ENCODE results near the gene FAM174C.

FAM174C gene

GRCh38 chr19:1251330-1252220 is 23.8 kb upstream of the FAM174C start:
- Histone ChIP-seq H3K9ac (ENCODE audit: low read length) (peak overlapping the region; percentile 91), H3K9me2 (ENCODE audit: low read depth, low read length) (no peaks in the 10 kb centered on the region), H3K79me2 (ENCODE audit: insufficient read depth, low read length) (no peaks in the 10 kb centered on the region), H3K4me3 (ENCODE audit: low read depth, low read length, poor library complexity, severe bottlenecking) (peak overlapping the region; percentile 76), H3K4me1 (ENCODE audit: insufficient read depth, low read length, severe bottlenecking) (peaks cover 21% of the 10 kb centered on the region), H4K20me1 (ENCODE audit: insufficient read depth, low read length) (no peaks in the 10 kb centered on the region), H2AFZ (ENCODE audit: low read length) (no peak overlapping the region), H3K4me2 (ENCODE audit: low read length) (peak overlapping the region; percentile 85), H3K9me3 (ENCODE audit: low read length) (no peaks in the 10 kb centered on the region), H3F3A (ENCODE audit: insufficient read depth, low read length) (no peaks in the 10 kb centered on the region), H3K27me3 (ENCODE audit: insufficient read depth, low read length) (no peaks in the 10 kb centered on the region), H3K36me3 (ENCODE audit: insufficient read depth, low read length) (peaks cover 36% of the 10 kb centered on the region), H3K27ac (ENCODE audit: low read depth, low read length, poor library complexity, severe bottlenecking) (peak overlapping the region; percentile 95)
- TF ChIP-seq EZH2 (IDR thresholded peaks at IDR 0.05; ENCODE audit: borderline replicate concordance, low read length): no peak
- TF ChIP-seq, protein P1, sequence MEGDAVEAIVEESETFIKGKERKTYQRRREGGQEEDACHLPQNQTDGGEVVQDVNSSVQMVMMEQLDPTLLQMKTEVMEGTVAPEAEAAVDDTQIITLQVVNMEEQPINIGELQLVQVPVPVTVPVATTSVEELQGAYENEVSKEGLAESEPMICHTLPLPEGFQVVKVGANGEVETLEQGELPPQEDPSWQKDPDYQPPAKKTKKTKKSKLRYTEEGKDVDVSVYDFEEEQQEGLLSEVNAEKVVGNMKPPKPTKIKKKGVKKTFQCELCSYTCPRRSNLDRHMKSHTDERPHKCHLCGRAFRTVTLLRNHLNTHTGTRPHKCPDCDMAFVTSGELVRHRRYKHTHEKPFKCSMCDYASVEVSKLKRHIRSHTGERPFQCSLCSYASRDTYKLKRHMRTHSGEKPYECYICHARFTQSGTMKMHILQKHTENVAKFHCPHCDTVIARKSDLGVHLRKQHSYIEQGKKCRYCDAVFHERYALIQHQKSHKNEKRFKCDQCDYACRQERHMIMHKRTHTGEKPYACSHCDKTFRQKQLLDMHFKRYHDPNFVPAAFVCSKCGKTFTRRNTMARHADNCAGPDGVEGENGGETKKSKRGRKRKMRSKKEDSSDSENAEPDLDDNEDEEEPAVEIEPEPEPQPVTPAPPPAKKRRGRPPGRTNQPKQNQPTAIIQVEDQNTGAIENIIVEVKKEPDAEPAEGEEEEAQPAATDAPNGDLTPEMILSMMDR (IDR thresholded peaks at IDR 0.05; ENCODE audit: low read length): no peak

DNA sequence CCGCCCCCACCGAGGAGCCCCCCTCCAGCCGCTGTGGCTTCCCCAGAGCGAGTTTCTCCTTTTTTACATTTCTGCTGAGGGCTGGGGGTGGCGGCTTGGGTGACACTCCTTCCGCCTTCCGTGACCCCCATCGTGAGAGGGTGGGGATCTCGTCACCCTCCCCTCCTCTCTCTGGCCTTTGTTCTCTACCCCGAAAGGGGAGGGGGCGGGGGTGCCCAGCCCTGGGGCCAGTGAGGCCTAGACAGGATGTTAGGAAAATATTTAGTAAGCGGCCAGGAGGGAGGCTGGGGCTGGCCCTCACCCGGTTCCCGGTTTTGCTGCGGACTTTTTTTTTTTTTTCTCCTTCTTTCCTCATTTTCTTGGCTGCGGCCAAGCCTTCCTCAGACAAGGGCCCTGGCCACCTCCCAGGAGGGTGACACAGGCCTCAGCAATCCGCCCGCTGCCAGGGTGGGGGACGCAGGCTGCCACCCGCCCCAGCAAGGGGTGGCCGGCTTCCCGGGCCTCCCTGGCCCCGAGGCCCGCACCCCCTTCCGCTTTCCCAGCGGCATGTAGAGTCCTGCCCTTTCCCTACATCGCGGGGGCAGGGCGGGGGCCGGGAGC is 23.0 kb upstream of the FAM174C start:
- Histone ChIP-seq H3K27me3 (ENCODE audit: insufficient read depth, low read length) (no peaks in the 10 kb centered on the region), H3K36me3 (ENCODE audit: insufficient read depth, low read length) (peaks cover 42% of the 10 kb centered on the region), H3K4me2 (ENCODE audit: low read length) (peak overlapping the region; percentile 85), H3F3A (ENCODE audit: insufficient read depth, low read length) (no peaks in the 10 kb centered on the region), H3K9me2 (ENCODE audit: low read depth, low read length) (no peaks in the 10 kb centered on the region), H3K4me1 (ENCODE audit: insufficient read depth, low read length, severe bottlenecking) (peaks cover 22% of the 10 kb centered on the region), H3K4me3 (ENCODE audit: low read depth, low read length, poor library complexity, severe bottlenecking) (peak overlapping the region; percentile 76), H3K9me3 (ENCODE audit: low read length) (no peaks in the 10 kb centered on the region), H3K27ac (ENCODE audit: low read depth, low read length, poor library complexity, severe bottlenecking) (peak overlapping the region; percentile 95), H3K9ac (ENCODE audit: low read length) (peak overlapping the region; percentile 91), H4K20me1 (ENCODE audit: insufficient read depth, low read length) (no peaks in the 10 kb centered on the region), H3K79me2 (ENCODE audit: insufficient read depth, low read length) (no peaks in the 10 kb centered on the region), H2AFZ (ENCODE audit: low read length) (no peak overlapping the region)
- TF ChIP-seq, protein P1 (IDR thresholded peaks at IDR 0.05; ENCODE audit: low read length): no peak
- no peak for TF ChIP-seq EZH2 (IDR thresholded peaks at IDR 0.05; ENCODE audit: borderline replicate concordance, low read length)

DNA sequence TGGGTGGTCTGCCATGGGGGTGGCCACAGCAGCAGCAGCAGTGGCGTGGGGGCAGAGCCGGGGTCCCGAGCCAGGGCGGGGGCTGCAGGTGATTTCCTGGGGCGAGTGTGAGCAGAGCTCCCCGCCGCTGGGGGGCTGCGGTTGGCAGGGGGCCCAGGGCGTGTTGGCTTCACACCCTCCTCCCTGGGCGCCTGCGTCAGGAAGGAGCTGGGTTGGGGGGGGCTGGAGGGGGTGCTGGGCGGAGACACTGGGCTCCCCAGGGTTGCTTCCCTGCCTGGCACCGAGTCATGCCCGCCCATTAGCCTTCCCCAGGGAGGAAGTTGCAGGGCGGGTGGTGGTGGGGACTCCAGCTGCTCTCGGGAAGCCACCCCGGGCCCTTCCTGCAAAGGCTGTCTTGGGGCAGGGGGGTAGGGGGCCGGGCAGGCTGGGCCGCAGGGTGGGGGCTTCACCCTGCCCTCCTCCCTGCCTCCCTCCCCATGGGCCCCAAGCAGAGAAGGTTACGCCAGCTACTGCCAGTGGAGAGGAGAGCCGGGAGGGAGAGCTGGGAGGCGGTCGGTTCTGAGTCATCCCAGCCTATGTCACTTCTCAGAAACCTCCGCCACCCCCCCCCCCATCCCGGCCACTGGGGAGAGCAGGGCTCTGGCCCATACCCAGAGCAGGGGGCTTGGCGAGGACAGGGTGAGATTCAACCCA is 22.4 kb upstream of the FAM174C start:
- Histone ChIP-seq H3K27ac (ENCODE audit: low read depth, low read length, poor library complexity, severe bottlenecking) (peak overlapping the region; percentile 95), H2AFZ (ENCODE audit: low read length) (no peak overlapping the region), H3K9ac (ENCODE audit: low read length) (peak overlapping the region; percentile 91), H3K9me3 (ENCODE audit: low read length) (no peaks in the 10 kb centered on the region), H3K4me2 (ENCODE audit: low read length) (peak overlapping the region; percentile 85), H3K27me3 (ENCODE audit: insufficient read depth, low read length) (no peaks in the 10 kb centered on the region), H3K4me3 (ENCODE audit: low read depth, low read length, poor library complexity, severe bottlenecking) (peak overlapping the region; percentile 76), H3F3A (ENCODE audit: insufficient read depth, low read length) (no peaks in the 10 kb centered on the region), H3K36me3 (ENCODE audit: insufficient read depth, low read length) (peaks cover 48% of the 10 kb centered on the region), H3K9me2 (ENCODE audit: low read depth, low read length) (no peaks in the 10 kb centered on the region), H3K79me2 (ENCODE audit: insufficient read depth, low read length) (no peaks in the 10 kb centered on the region), H4K20me1 (ENCODE audit: insufficient read depth, low read length) (no peaks in the 10 kb centered on the region), H3K4me1 (ENCODE audit: insufficient read depth, low read length, severe bottlenecking) (peaks cover 29% of the 10 kb centered on the region)
- TF ChIP-seq EZH2 (IDR thresholded peaks at IDR 0.05; ENCODE audit: borderline replicate concordance, low read length): no peak
- TF ChIP-seq, protein P1 (IDR thresholded peaks at IDR 0.05; ENCODE audit: low read length): no peak

Data from OCI-LY1 (cell line).